ENCODE data around the gene SMYD5.
"Not testable (repeated sequence)": the region's sequence is repeated elsewhere in the genome, so short reads cannot be mapped to it uniquely, and the experiment has no call there.

- TF ChIP-seq POLR2A, CTCF (IDR thresholded peaks at IDR 0.05): not testable (repeated sequence)
Measured at GRCh38 chr2:73168348-73168747, 45.7 kb upstream of the SMYD5 start.
